ENCODE measurements around the gene FYCO1. TPM values are rescaled to one million over a fixed set of nuclear protein-coding genes. Genes with fewer than 3 reads are reported as not detected.
A peak's percentile ranks its signal among the peaks of the same experiment; 100 is the strongest.
"Not testable (repeated sequence)": the region's sequence is repeated elsewhere in the genome, so short reads cannot be mapped to it uniquely, and the experiment has no call there.

The FYCO1 gene
- total and polyA plus RNA-seq, 2 experiments from 2014 or later = 7.5 to 23.0 TPM

DNA sequence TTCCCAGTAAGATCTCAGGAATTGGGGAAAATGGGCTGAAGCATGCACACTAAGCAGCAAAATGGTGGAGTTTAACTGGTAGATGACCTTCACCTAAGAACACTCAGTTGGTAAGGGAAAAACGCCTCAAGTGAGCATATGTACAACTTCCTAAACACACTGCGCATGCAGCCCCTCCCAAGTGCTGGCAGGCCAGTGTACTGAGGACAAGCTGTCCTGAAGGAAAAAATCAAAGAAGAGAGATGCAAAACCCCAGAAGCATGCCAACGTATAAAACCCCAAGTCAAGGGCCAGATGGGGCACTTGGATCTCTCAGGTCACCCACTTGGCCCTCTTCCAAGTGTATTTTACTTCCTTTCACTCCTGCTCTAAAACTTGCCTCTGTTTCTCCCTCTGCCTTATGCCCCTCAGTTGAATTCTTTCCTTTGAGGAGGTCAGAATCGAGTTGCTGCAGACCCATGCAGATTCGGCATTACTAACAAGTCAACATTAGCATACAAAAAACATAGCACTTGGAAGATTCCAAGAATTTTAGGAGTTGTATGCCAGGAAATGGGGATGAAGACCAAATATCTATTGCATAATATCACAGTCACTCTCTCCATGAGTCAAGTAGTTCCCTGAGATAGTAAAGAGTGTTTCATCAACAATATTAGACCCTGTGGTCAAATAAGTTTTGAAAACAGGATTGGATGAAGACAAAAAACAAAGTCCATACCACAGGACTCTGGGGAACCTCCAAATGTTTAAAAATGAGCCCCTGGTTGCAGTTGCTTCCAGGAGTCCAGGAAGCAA, 10.8 kb upstream of the FYCO1 start:
- H2AFZ ChIP-seq = no peak overlapping the region
- no peak for TF ChIP-seq EZH2phosphoT487 (IDR thresholded peaks at IDR 0.05; ENCODE audit: low read depth, severe bottlenecking, unreplicated experiment)
- TF ChIP-seq, protein P1, sequence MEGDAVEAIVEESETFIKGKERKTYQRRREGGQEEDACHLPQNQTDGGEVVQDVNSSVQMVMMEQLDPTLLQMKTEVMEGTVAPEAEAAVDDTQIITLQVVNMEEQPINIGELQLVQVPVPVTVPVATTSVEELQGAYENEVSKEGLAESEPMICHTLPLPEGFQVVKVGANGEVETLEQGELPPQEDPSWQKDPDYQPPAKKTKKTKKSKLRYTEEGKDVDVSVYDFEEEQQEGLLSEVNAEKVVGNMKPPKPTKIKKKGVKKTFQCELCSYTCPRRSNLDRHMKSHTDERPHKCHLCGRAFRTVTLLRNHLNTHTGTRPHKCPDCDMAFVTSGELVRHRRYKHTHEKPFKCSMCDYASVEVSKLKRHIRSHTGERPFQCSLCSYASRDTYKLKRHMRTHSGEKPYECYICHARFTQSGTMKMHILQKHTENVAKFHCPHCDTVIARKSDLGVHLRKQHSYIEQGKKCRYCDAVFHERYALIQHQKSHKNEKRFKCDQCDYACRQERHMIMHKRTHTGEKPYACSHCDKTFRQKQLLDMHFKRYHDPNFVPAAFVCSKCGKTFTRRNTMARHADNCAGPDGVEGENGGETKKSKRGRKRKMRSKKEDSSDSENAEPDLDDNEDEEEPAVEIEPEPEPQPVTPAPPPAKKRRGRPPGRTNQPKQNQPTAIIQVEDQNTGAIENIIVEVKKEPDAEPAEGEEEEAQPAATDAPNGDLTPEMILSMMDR (IDR thresholded peaks at IDR 0.05; ENCODE audit: poor library complexity) = no peak
- no peak for TF ChIP-seq EZH2 (IDR thresholded peaks at IDR 0.05; ENCODE audit: borderline replicate concordance)
- DNase-seq (ENCODE audit: low spot score) = peak; percentile 15
- no peaks in the 10 kb centered on the region for H3K36me3 ChIP-seq (replicated peaks; ENCODE audit: insufficient read depth, low read depth)
- no peak overlapping the region for H3K4me3 ChIP-seq
- peaks cover 3% of the 10 kb centered on the region for H3K4me1 ChIP-seq (ENCODE audit: insufficient read depth)
- H3K4me2 ChIP-seq = no peak overlapping the region
- H3K9me3 ChIP-seq (ENCODE audit: low read depth) = no peaks in the 10 kb centered on the region
- peak overlapping the region; percentile 41 for H3K27ac ChIP-seq
- H4K20me1 ChIP-seq (ENCODE audit: insufficient read depth, poor library complexity, severe bottlenecking) = no peaks in the 10 kb centered on the region
- no peaks in the 10 kb centered on the region for H3K9me2 ChIP-seq (replicated peaks; ENCODE audit: insufficient read depth)
- H3K27me3 ChIP-seq = no peaks in the 10 kb centered on the region
- H3K79me2 ChIP-seq = no peaks in the 10 kb centered on the region
- 77% methylated on average over 5 of the region's 5 CpGs for WGBS (ENCODE audit: low lambda C conversion rate, missing lambda C conversion rate)

DNA sequence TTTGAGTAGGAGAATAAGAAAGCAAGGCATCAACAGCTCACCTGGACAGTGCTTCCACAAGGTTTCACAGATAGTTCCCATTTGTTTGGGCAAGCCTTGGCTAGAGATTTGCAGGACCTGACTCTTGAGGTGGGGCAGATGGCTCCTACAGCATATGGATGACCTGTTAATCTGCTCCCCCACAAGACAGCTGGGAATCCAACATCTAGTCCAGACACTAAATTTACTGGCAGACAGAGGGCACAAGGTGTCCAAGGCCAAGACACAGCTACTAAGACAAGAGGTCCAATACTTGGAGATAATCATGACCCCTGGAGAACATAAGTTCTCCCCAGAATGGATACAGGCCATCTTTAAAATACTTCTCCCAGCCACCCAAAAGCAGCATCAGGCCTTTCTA, 8.1 kb upstream of the FYCO1 start:
- not testable (repeated sequence) for H3K36me3 ChIP-seq (replicated peaks; ENCODE audit: insufficient read depth, low read depth); H3K4me1 ChIP-seq (ENCODE audit: insufficient read depth); H3K9me2 ChIP-seq (replicated peaks; ENCODE audit: insufficient read depth); H3K9me3 ChIP-seq (ENCODE audit: low read depth); H2AFZ ChIP-seq; H3K4me2 ChIP-seq; DNase-seq (ENCODE audit: low spot score); H4K20me1 ChIP-seq (ENCODE audit: insufficient read depth, poor library complexity, severe bottlenecking); H3K27me3 ChIP-seq; H3K4me3 ChIP-seq; H3K79me2 ChIP-seq; H3K27ac ChIP-seq

DNA sequence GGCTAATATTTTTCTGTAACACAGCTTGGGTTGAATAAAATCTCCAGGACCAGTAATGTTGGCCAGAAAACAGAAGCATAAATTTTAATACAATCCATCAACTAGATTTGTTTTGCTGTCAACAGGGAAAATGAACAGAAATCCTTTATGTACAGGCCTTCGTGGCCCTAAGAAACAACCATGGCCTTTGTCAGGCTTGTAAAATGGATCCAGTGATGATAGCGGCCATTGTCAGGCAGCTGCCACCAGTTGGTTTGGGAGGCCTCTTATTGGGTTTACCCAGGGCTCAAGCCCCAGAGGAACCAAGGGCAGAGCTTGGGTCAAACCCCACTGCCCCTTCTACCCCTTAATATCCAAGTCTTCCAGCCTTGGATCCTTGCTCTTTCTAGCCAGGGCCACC, 5.6 kb upstream of the FYCO1 start:
- Histone ChIP-seq H3K27ac (no peak overlapping the region), H3K4me2 (no peak overlapping the region), H3K27me3 (no peaks in the 10 kb centered on the region), H4K20me1 (ENCODE audit: insufficient read depth, poor library complexity, severe bottlenecking) (no peaks in the 10 kb centered on the region), H3K4me3 (no peak overlapping the region), H3K36me3 (replicated peaks; ENCODE audit: insufficient read depth, low read depth) (no peaks in the 10 kb centered on the region), H3K9me2 (replicated peaks; ENCODE audit: insufficient read depth) (no peaks in the 10 kb centered on the region), H2AFZ (no peak overlapping the region), H3K9me3 (ENCODE audit: low read depth) (no peaks in the 10 kb centered on the region), H3K4me1 (ENCODE audit: insufficient read depth) (no peaks in the 10 kb centered on the region), H3K79me2 (no peaks in the 10 kb centered on the region)
- WGBS (ENCODE audit: low lambda C conversion rate, missing lambda C conversion rate) = 95% methylated on average over 2 of the region's 2 CpGs
- TF ChIP-seq EZH2 (IDR thresholded peaks at IDR 0.05; ENCODE audit: borderline replicate concordance) (no peak), EZH2phosphoT487 (IDR thresholded peaks at IDR 0.05; ENCODE audit: low read depth, severe bottlenecking, unreplicated experiment) (no peak)
- TF ChIP-seq, protein P1 (IDR thresholded peaks at IDR 0.05; ENCODE audit: poor library complexity) = no peak
- no peak for DNase-seq (ENCODE audit: low spot score)

DNA sequence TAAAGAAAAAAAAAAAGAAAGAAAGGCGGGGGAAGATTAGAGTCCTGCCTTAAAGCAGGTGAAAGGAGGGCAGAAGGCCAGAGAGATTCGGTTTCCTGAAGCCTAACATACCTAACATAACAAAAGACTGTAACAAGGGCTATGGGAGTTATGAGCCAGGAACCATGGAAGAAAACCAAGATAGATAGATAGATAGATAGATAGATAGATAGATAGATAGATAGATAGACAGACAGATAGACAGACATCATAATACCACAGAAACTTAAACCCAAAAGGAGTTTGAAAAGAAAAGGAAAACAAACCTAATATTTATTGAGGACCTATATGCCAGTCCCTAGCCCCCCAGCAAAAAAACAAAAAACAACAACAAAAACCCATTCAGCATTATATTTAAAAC, 2.3 kb upstream of the FYCO1 start:
- no peak for DNase-seq (ENCODE audit: low spot score)
- WGBS (ENCODE audit: low lambda C conversion rate, missing lambda C conversion rate) = 73% methylated on average over 2 of the region's 2 CpGs
- H3K79me2 ChIP-seq = peaks cover 24% of the 10 kb centered on the region

DNA sequence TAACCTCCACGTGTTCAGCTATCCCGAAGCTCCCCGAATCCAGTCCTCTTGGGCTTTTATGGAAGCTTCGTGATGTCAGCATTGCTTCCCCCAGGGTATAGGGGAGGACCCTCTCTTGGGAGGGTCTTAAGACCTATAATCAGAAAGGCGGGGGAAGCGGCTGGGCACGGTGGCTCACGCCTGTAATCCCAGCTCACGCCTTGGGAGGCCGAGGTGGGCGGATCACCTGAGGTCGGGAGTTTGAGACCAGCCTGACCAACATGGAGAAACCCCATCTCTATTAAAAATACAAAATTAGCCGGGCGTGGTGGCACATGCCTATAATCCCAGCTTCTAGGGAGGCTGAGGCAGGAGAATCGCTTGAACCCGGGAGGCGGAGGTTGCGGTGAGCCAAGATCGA, 1.9 kb upstream of the FYCO1 start:
- peaks cover 29% of the 10 kb centered on the region for H3K79me2 ChIP-seq

More for the DNA sequence above, 2.3 kb upstream of the FYCO1 start:
- H3K27me3 ChIP-seq = no peaks in the 10 kb centered on the region
- peaks cover 9% of the 10 kb centered on the region for H3K4me1 ChIP-seq (ENCODE audit: insufficient read depth)
- no peak overlapping the region for H3K27ac ChIP-seq
- no peak overlapping the region for H3K4me3 ChIP-seq
- H3K9me3 ChIP-seq (ENCODE audit: low read depth) = no peaks in the 10 kb centered on the region
- no peak overlapping the region for H3K4me2 ChIP-seq
- no peaks in the 10 kb centered on the region for H4K20me1 ChIP-seq (ENCODE audit: insufficient read depth, poor library complexity, severe bottlenecking)
- H3K9me2 ChIP-seq (replicated peaks; ENCODE audit: insufficient read depth) = no peaks in the 10 kb centered on the region
- H3K36me3 ChIP-seq (replicated peaks; ENCODE audit: insufficient read depth, low read depth) = no peaks in the 10 kb centered on the region
- H2AFZ ChIP-seq = no peak overlapping the region
- no peak for TF ChIP-seq EZH2 (IDR thresholded peaks at IDR 0.05; ENCODE audit: borderline replicate concordance)
- TF ChIP-seq, protein P1 (IDR thresholded peaks at IDR 0.05; ENCODE audit: poor library complexity) = no peak
- TF ChIP-seq EZH2phosphoT487 (IDR thresholded peaks at IDR 0.05; ENCODE audit: low read depth, severe bottlenecking, unreplicated experiment) = no peak

More for the DNA sequence above, 1.9 kb upstream of the FYCO1 start:
- H3K9me3 ChIP-seq (ENCODE audit: low read depth); H3K9me2 ChIP-seq (replicated peaks; ENCODE audit: insufficient read depth); H3K4me1 ChIP-seq (ENCODE audit: insufficient read depth); DNase-seq (ENCODE audit: low spot score); H3K4me3 ChIP-seq; H3K27ac ChIP-seq; H4K20me1 ChIP-seq (ENCODE audit: insufficient read depth, poor library complexity, severe bottlenecking); H3K4me2 ChIP-seq; H3K36me3 ChIP-seq (replicated peaks; ENCODE audit: insufficient read depth, low read depth); H2AFZ ChIP-seq; H3K27me3 ChIP-seq: not testable (repeated sequence)
- 95% methylated on average over 16 of the region's 19 CpGs for WGBS (ENCODE audit: low lambda C conversion rate, missing lambda C conversion rate)

All from hepatocyte (in vitro differentiated cells).